Neural crest cell (in vitro differentiated cells): ENCODE results near the gene PTCH2. TPM values are rescaled to one million over a fixed set of nuclear protein-coding genes. Genes with fewer than 3 reads are reported as not detected.
"Not testable (repeated sequence)": the region's sequence is repeated elsewhere in the genome, so short reads cannot be mapped to it uniquely, and the experiment has no call there.

Experiments used
- DNase-seq: peaks from one replicate; pipeline ENCODE4 v3.0.0; 2021; ENCODE audit warnings: low read depth, mixed read lengths, low spot score
- H3K27ac Mint-ChIP-seq: one replicate; pipeline ENCODE4 v1.8.0; 2021; ENCODE audit warnings: mild to moderate bottlenecking, mixed read lengths; ENCODE audit not compliant: unreplicated experiment
- H3K27me3 Mint-ChIP-seq: 2 replicates; pipeline ENCODE4 v1.8.0; 2021; ENCODE audit warnings: low read depth, mild to moderate bottlenecking, mixed read lengths
- H3K36me3 Mint-ChIP-seq: 2 replicates; pipeline ENCODE4 v1.8.0; 2021; ENCODE audit warnings: low read depth, mild to moderate bottlenecking, mixed read lengths
- H3K4me1 Mint-ChIP-seq: 2 replicates; pipeline ENCODE4 v1.8.0; 2021; ENCODE audit warnings: mixed read lengths
- H3K4me3 Mint-ChIP-seq: one replicate; pipeline ENCODE4 v1.8.0; 2021; ENCODE audit warnings: mild to moderate bottlenecking, mixed read lengths
- H3K9me3 Mint-ChIP-seq: 2 replicates; pipeline ENCODE4 v1.8.0; 2021; ENCODE audit warnings: mixed read lengths
- total RNA-seq: library from RNA; stranded (reverse); gene quantifications from 2 replicates; pipeline ENCODE4 v1.2.1, GENCODE V29; 2021
- TF ChIP-seq, protein P1 (sequence below): fragments of 200-600 bp; sonication (generic); conservative IDR thresholded peaks from 2 replicates; pipeline ENCODE4 v1.5.0; 2021; ENCODE audit warnings: antibody characterized with exemption, mild to moderate bottlenecking

PTCH2 gene
- total RNA-seq, 1 donor from 2014 or later: 1.4 TPM

DNA sequence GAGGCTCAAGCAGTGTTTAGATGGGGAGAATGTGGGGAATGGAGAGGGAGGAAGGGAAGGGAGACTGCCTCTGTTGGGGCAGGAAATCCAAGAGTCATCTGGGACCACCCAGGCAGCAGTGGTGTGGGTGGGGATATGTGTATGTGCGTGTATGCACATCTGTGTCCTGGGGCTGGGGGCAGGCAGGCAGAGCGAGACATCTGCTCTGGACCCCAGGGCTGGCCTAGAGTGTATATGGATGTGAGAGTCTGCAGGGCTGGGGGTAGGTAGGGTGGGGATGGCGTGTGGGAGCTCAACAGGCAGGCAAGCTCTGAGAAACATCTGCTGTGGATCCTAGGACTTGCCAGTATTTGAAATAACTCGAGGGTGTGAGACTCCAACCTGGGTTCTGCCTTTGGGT lies 3.5 kb downstream of the PTCH2 start:
- TF ChIP-seq, protein P1, sequence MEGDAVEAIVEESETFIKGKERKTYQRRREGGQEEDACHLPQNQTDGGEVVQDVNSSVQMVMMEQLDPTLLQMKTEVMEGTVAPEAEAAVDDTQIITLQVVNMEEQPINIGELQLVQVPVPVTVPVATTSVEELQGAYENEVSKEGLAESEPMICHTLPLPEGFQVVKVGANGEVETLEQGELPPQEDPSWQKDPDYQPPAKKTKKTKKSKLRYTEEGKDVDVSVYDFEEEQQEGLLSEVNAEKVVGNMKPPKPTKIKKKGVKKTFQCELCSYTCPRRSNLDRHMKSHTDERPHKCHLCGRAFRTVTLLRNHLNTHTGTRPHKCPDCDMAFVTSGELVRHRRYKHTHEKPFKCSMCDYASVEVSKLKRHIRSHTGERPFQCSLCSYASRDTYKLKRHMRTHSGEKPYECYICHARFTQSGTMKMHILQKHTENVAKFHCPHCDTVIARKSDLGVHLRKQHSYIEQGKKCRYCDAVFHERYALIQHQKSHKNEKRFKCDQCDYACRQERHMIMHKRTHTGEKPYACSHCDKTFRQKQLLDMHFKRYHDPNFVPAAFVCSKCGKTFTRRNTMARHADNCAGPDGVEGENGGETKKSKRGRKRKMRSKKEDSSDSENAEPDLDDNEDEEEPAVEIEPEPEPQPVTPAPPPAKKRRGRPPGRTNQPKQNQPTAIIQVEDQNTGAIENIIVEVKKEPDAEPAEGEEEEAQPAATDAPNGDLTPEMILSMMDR: no peak
- Mint-ChIP-seq H3K4me3 (peak overlapping the region; percentile 21), H3K9me3 (no peaks in the 10 kb centered on the region), H3K27me3 (peaks cover 32% of the 10 kb centered on the region), H3K36me3 (no peaks in the 10 kb centered on the region), H3K4me1 (peaks cover 18% of the 10 kb centered on the region), H3K27ac (no peak overlapping the region)
- no peak for DNase-seq

DNA sequence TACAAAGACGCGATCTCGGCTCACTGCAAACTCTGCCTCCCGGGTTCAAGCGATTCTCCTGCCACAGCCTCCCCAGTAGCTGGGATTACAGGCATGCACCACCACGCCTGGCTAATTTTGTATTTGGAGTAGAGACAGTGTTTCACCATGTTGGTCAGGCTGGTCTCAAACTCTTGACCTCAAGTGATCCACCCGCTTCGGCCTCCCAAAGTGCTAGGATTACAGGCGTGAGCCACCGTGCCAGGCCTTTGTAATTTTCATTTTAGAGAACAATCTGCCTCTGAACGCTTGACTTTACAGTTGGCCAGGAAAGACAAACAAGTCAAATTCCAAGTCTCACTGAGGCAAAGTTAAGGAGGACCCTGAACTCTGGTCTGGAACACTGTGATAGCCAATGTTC lies 4.8 kb downstream of the PTCH2 start:
- not testable (repeated sequence) for H3K4me3 Mint-ChIP-seq

GRCh38 chr1:44835738-44836675 lies 7.0 kb downstream of the PTCH2 start:
- Mint-ChIP-seq H3K4me3 (no peak overlapping the region), H3K9me3 (no peaks in the 10 kb centered on the region), H3K36me3 (no peaks in the 10 kb centered on the region), H3K27me3 (peaks cover 10% of the 10 kb centered on the region), H3K27ac (no peak overlapping the region), H3K4me1 (peaks cover 8% of the 10 kb centered on the region)
- DNase-seq: peak; percentile 90
- TF ChIP-seq, protein P1: peak; percentile 87

More for the DNA sequence above, 4.8 kb downstream of the PTCH2 start:
- not testable (repeated sequence) for H3K27ac Mint-ChIP-seq, DNase-seq, H3K36me3 Mint-ChIP-seq, H3K9me3 Mint-ChIP-seq
- Mint-ChIP-seq H3K27me3 (peaks cover 28% of the 10 kb centered on the region), H3K4me1 (peaks cover 12% of the 10 kb centered on the region)

GRCh38 chr1:44834328-44834727 lies 8.7 kb downstream of the PTCH2 start:
- DNase-seq: no peak
- Mint-ChIP-seq H3K27ac (no peak overlapping the region), H3K4me1 (peaks cover 8% of the 10 kb centered on the region), H3K27me3 (peaks cover 5% of the 10 kb centered on the region), H3K9me3 (no peaks in the 10 kb centered on the region), H3K36me3 (no peaks in the 10 kb centered on the region), H3K4me3 (no peak overlapping the region)
- TF ChIP-seq, protein P1: no peak

DNA sequence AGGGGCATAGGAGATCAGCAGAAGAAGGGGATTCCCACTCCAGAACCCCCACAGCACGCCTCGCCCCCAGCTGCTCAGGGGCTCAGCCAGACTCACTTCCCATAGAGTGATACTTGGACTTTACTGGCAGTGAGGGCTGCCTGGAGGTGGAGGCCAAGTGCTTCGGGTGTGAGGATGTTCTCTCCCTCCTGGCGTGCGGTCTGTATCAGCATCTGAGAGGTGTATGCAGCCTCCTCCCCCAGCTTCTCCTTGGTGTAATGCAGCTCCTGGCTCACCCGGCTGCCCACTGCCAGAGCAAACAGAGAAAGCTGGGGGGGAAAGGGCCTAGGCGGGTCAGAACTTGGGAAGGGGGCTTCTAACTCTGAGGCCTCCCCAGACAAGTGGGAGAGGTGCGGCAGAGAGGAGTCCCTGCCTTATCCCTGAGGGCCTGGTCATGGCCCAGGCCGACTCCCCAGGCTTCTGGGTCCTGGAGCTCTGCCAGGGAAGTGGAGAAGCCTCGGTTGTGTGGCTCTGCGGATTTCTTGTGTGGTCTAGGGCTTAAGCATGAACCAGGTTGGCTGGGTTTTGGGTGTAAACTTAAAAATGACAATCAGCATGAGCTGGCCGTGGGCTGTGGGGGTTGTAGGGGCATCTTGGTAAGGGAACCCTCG lies 10.9 kb downstream of the PTCH2 start:
- Mint-ChIP-seq H3K9me3 (no peaks in the 10 kb centered on the region), H3K27me3 (peaks cover 4% of the 10 kb centered on the region), H3K4me1 (peaks cover 8% of the 10 kb centered on the region), H3K27ac (no peak overlapping the region), H3K4me3 (no peak overlapping the region), H3K36me3 (no peaks in the 10 kb centered on the region)
- DNase-seq: no peak
- TF ChIP-seq, protein P1: no peak

- peaks cover 8% of the 10 kb centered on the region for H3K4me1 Mint-ChIP-seq
- no peak overlapping the region for H3K4me3 Mint-ChIP-seq
- no peak overlapping the region for H3K27ac Mint-ChIP-seq
- no peaks in the 10 kb centered on the region for H3K36me3 Mint-ChIP-seq
- no peak for DNase-seq
- H3K9me3 Mint-ChIP-seq: no peaks in the 10 kb centered on the region
- H3K27me3 Mint-ChIP-seq: peaks cover 4% of the 10 kb centered on the region
- TF ChIP-seq, protein P1: no peak
These were observed 11.5 kb downstream of the PTCH2 start for GRCh38 chr1:44831516-44831915.
